ENCODE measurements around the gene TNFRSF1B.
A peak's percentile ranks its signal among the peaks of the same experiment; 100 is the strongest.

The TNFRSF1B gene

DNA sequence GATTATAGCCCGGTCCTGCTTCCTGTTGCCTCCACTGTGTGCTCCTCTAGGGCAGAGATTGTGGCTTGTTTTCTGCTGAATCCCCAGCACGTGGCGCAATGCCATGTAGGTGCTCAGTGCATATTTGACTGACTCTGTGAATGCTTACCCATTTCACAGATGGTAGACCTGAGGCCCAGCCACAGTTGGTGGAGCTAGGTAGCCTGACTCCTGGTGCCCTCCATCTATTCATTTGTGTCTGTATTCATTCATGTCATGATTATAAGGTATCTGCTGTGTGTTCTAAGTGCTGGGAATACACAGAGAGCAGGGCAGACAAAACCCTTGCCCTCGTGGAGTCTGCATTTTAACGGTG is 22.5 kb downstream of the TNFRSF1B start:
- DNase-seq (ENCODE audit: low spot score), result no peak

DNA sequence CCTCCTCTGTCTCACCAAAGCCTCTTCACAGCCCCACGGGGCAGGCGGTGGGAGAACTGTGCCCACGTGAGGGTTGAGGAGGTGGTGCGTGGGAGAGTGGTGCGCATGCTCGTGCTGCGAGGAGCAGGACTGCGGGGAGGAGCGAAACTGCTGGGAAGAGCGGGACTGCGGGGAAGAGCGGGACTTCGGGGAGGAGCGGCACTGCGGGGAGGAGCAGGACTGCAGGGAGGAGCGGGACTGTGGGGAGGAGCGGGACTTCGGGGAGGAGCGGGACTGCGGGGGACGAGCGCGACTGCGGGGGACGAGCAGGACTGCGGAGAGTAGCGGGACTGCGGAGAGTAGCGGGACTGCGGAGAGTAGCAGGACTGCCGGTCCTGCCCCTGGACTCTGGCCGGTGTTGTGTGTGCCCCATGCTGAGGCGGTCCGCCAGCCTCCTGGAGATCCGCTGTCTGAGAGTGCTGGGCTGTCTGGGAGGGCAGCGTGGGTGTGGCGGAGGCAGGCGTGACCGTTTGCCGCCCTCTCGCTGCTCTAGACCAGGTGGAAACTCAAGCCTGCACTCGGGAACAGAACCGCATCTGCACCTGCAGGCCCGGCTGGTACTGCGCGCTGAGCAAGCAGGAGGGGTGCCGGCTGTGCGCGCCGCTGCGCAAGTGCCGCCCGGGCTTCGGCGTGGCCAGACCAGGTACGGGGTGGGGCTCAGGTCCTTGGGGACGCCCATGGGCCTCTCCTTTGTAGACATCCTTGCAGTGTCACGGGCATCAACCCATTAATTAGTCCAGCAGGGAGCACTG is 24.6 kb downstream of the TNFRSF1B start:
- no peak for DNase-seq (ENCODE audit: low spot score)

DNA sequence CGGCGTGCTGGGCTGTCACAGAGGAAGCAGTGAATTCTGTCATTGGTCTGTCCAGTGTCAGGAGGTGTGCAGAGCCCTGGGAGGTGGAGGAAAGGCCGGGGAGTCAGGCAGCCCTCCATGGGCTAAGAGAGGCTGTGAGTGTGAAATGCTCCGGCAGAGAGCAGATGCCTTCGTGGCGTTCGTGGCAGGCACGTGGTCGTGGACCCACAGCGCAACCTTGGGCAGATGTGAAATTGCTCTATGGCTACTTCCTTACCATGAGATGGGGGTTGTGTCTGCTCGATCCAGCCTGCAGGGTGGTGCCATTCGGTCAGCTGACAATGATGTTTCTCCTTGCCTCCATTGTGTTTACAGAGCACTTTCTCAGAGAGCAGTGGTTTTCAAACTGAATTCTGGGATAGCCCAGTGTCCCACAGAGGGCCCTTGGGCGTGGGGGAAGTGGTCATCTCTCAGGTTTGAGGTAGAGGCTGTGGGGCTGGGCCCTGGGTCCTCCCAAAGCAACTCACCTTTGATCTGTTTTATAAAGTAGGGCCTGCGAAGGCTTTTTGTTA is 27.9 kb downstream of the TNFRSF1B start:
- no peak for DNase-seq (ENCODE audit: low spot score)

DNA sequence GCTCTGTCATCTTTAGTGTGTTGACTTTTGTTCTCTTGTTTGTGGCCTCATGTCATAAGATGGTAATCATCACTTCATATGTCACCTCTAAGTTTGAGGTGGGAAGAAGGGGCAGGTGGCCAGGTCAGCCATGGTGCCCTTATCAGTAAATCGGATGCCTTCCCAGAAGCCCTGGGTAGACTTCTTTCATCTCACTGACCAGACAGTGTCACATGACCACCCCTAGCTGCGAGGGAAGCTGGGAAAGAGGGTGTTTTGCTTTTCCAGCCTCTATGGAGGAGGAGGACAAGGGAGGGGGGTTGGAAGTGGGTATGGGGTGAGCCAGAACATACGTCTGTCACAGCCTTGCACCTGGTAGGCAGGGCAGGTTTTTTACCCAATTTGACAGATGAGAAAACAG is 28.6 kb downstream of the TNFRSF1B start:
- DNase-seq (ENCODE audit: low spot score), result no peak

DNA sequence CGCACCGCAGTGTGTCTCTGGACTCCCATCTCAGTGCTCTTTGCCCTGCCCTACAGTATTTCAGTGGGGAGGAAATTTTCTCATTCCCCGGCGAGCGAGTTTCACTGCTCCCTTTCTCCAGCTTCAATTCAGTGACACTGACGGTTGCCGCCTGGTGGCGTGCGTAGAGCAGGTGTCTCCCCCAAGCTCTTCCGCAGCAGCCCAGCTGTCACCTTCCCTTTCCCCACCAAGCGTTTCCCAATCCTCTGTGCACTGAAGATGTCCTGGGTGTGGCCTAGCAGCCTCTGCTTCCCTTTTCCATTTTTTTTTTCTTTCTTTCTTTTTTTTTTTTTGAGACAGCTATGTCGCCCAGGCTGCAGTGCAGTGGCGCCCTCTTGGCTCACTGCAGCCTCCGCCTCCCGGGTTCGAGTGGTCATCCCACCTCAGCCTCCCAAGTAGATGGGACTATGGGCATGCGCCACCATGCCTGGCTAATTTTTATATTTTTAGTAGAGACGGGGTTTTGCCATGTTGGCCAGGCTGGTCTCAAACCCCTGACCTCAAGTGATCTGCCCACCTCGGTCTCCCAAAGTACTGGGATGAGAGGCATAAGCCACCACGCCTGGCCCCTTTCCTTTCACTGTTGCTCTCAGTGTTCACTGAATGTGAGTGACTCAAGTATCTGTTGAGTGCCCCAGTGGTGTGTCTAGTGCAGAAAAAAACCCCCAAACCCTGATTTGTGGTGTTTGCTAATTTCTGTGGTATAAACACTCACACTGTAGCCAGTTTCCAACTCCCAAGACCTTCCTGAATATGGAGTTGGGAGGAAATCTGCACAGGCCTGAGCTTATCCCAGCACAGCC is 30.1 kb downstream of the TNFRSF1B start:
- DNase-seq (ENCODE audit: low spot score), result peak; percentile 30

DNA sequence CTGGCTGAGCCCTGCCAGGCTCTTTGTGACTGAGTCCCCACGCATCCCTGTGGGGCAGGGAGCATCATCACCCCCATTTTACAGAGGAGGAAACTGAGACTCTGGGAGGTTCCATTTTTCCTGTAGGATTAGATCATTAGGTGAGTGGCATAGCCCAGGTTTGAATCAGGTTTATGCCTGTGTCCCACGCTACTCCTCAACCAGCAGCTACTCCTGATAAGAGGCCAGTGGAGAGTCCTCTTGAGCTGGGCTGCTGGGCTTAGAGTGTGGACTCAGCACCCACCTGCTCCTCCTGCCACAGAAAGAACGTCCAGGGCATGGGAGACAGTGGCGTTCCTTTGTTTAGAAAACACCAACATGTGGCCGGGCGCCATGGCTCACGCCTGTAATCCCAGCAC is 30.7 kb downstream of the TNFRSF1B start:
- DNase-seq (ENCODE audit: low spot score), result no peak

DNA sequence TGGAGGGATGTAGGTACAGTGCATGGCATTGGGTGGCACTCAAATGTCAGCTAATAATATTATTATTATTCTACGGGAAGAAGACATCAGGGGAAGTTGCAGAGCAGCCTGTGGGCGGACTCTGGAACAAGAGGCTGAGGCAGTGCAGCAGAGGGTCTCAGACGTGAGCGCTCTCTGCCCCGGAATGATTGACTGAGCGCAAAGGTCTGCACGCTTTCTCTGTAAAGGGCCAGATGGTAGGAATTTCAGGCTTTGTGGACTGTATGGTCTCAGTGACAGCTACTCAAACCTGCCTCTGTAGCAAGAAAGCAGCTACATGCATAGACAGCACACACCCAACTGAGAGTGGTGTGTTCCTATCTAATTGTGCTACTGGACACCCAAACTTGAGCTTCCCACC is 33.4 kb downstream of the TNFRSF1B start:
- DNase-seq (ENCODE audit: low spot score), result no peak

DNA sequence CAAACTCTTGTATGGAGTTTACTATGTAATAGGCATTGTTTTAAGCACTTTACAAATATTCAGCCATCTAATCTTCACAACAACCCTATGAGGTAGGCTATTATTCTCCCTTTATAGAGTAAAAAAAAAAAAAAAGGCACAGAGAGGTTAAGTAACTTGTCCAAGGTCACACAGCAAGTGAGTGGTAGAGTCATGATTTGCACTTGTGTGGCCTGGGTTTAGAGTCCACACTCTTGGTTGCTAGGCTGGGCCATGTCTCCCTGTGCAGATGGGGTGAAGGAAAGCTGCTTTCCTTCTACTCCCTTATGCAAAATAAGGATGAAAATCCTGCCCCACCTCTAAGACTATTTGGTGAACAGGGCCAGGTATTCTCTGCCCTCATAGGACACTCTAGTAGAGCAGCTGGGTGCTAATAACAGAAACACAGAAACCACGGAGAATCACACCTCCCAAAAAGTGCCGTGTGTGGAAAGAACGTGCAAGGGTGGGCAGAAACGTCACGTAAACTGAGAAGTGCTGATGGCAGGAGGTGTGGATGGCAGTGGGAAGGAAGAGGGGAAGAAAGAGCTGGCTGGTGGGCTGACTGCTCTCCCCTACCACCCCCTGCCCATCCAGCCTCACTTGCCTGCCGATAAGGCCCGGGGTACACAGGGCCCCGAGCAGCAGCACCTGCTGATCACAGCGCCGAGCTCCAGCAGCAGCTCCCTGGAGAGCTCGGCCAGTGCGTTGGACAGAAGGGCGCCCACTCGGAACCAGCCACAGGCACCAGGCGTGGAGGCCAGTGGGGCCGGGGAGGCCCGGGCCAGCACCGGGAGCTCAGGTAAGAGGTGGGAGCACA is 34.8 kb downstream of the TNFRSF1B start:
- no peak for DNase-seq (ENCODE audit: low spot score)

DNA sequence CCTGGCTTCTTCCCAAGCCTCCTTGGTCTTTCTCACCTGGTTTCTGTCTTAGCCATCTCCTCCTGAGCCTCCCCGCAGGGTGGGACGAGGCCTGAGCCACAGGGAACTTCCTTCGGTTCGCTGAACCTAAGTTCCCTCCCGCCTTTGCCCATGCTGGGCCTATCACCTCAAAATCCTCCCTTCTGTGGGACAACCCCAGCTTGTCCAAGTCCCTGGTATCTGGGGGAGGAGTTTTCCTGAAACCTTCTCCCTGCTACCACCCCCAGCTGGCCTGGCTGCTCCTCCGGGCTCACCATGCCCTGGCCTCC is 35.4 kb downstream of the TNFRSF1B start:
- DNase-seq (ENCODE audit: low spot score), result no peak

DNA sequence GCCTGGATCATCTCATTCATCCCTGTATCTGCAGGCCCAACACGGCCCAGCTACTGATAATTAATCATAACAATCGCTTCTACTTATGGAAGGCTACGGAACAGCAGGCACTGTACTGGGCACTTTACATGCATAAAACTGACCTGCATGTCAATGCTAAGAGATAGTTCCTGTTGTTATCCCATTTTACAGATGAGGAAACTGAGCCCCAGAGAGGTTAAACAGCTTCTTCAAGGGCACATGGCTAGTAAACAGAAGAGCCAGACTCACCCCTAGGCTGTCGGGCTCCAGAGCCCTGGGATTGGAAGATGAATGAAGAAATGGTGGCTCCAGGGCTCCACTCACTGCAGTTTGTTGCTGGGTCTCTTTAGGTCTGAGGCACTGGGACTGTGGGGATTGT is 35.8 kb downstream of the TNFRSF1B start:
- no peak for DNase-seq (ENCODE audit: low spot score)

DNA sequence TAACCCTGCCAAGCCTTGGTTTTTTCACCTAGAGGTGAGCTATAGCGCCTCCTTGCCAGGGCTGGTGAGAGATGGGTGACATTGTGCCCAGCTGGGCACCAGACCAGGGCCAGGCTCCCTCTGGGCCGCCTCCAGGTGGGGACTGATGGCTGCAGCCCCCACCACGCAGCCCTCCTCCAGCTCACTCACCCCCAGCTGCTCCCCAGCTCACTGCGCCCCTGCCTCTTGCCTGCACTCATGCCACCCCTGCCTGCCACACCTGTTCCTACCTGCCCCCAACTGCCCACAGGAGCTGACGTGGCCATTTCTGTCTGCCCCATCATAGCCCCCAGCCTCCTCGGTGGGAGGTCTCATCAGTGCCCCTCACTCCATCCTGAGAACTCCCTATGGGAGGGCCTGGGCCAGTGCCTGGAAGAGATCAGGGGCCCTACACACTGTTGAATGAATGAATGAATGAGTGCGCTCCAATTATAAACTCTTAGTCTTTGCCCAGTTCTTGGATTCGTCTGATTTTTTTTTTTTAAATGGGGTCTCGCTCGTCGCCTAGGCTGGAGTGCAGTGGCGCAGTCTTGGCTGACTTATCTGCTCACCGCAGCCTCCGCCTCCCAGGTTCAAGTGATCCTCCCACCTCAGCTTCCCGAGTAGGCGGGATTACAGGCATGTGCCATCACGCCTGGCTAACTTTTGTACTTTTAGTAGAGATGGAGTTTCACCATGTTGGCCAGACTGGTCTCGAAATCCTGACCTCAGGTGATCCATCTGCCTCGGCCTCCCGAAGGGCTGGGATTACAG is 36.6 kb downstream of the TNFRSF1B start:
- no peak for DNase-seq (ENCODE audit: low spot score)

DNA sequence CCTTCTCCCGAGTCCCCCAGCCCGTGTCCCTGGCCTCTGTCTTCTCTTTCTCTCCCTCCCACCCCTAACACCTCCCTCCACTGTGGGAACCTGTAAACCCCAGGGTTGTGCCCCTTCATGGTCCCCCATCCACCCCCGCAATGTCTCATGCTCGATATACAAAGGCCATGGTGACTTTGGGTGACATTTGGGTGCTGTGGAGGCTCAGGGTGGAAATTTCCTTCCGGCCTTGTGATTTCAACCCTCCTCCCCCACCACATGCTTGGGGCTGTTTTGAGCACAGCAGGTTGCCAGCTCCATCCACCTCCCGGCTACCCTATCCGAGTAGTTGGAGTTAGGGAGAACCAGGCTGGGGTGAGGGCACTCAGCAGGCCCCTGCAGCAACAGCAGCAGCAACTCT is 37.3 kb downstream of the TNFRSF1B start:
- DNase-seq (ENCODE audit: low spot score), result no peak

DNA sequence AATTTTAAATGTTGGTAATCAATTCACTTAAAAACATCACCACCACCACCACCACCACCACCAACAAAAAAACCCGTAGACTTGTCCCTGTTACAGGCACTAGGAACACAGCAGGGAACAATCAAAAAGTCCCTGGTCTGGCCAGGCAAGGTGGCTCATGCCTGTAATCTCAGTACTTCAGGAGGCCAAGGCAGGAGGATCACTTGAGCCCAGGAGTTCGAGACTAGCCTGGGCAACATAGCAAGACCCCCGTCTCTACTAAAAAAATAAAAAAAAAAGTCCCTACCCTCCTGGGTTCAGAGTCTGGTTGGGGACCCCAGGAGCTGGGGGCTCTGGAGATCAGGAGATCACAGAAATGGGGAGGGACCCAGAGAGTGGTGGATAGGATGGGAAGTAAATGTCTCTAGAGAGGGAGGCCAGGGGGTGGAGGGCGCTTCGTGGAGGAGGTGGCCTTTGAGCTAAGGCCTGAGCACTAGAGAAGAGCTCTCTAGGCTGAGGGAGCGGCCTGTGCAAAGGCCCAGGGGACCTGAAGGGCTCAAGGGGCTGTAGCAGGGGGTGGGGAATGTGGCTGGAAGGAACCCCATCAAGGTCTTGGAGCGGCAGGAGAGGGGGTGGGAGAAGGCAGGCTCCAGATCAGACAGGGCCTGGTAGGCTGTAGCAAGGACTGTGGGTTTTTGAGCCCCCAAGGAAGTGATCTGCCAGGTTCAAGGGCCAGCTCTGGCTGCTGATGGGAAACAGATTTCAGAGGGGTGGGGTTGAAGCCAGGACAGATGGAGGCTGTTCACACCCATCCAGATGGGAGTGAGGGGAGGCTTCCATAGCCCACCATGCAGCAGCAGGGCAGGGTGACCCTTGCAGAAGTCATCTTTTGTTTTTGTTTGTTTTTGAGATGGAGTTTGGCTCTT is 38.2 kb downstream of the TNFRSF1B start:
- DNase-seq (ENCODE audit: low spot score), result no peak

DNA sequence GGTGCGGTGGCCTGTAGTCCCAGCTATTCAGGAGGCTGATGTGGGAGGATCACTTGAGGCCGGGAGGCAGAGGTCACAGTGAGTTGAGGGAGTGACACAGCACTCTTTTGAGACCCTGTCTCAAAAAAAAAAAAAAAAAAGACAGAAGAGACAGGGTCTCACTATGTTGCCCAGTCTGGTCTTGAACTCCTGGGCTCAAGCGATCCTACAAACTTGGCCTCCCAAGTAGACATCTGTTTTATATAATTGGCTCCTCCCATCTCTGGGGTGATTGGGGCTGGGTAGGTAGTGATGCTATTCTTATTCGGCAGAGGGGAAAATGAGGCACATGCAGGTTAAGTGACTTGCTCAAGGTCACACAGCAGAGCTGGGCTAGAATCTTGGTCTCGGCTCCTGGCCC is 39.4 kb downstream of the TNFRSF1B start:
- no peak for DNase-seq (ENCODE audit: low spot score)

DNA sequence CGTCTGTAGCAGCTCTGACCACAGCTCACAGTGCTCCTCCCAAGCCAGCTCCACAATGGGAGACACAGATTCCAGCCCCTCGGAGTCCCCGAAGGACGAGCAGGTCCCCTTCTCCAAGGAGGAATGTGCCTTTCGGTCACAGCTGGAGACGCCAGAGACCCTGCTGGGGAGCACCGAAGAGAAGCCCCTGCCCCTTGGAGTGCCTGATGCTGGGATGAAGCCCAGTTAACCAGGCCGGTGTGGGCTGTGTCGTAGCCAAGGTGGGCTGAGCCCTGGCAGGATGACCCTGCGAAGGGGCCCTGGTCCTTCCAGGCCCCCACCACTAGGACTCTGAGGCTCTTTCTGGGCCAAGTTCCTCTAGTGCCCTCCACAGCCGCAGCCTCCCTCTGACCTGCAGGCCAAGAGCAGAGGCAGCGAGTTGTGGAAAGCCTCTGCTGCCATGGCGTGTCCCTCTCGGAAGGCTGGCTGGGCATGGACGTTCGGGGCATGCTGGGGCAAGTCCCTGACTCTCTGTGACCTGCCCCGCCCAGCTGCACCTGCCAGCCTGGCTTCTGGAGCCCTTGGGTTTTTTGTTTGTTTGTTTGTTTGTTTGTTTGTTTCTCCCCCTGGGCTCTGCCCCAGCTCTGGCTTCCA is 40.1 kb downstream of the TNFRSF1B start:
- no peak for DNase-seq (ENCODE audit: low spot score)

DNA sequence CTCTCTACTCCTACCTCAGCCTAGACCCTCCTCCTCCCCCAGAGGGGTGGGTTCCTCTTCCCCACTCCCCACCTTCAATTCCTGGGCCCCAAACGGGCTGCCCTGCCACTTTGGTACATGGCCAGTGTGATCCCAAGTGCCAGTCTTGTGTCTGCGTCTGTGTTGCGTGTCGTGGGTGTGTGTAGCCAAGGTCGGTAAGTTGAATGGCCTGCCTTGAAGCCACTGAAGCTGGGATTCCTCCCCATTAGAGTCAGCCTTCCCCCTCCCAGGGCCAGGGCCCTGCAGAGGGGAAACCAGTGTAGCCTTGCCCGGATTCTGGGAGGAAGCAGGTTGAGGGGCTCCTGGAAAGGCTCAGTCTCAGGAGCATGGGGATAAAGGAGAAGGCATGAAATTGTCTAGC is 41.5 kb downstream of the TNFRSF1B start:
- DNase-seq (ENCODE audit: low spot score), result no peak

DNA sequence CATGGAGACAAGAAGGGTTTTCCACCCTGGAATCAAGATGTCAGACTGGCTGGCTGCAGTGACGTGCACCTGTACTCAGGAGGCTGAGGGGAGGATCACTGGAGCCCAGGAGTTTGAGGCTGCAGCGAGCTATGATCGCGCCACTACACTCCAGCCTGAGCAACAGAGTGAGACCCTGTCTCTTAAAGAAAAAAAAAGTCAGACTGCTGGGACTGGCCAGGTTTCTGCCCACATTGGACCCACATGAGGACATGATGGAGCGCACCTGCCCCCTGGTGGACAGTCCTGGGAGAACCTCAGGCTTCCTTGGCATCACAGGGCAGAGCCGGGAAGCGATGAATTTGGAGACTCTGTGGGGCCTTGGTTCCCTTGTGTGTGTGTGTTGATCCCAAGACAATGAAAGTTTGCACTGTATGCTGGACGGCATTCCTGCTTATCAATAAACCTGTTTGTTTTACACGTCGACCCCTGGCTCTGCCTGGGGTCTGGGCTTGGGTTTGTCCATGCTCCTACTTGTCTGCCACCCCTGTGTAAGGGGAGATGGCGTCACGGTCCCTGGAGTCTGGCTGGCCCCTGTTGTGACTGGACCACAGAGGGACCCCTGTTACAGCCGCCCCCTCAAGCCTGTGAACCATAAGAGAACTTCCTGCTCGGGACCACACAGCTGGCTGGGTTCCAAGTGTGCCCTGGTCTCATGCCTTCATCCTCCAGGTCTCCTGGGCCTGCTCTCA is 42.1 kb downstream of the TNFRSF1B start:
- DNase-seq (ENCODE audit: low spot score), result peak; percentile 56

DNA sequence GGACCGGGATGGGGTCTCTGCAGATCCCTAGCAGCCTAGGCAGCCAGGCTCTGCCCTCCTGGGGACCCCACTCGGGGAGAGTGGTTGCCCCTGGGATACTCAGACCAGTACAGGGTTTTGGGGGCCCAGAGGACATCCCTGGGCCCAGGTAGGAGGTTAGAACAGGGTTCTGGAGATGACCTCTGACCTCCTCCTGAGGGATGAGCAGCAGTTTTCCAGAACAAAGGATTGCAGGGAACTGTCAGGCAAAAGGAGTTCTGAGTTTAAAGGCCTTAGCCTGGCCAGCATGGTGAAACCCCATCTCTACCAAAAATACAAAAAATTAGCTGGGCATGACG is 42.7 kb downstream of the TNFRSF1B start:
- no peak for DNase-seq (ENCODE audit: low spot score)

Measured in SK-N-DZ (cell line).